HepG2 (cell line): ENCODE data around the gene ZNF584. TPM values are rescaled to one million over a fixed set of nuclear protein-coding genes. Genes with fewer than 3 reads are reported as not detected.

ENCODE experiments used
- ATAC-seq: fragments of 200-7000 bp; cut with Tn5 transposase; 3 replicates; pipeline ENCODE4 v1.9.1; 2020; ENCODE audit warnings: mild to moderate bottlenecking, moderate library complexity
- BruUV-seq: library from RNA; stranded (reverse); fragments of 400-500 nt; replicated peaks from 2 replicates; lab custom pipeline; 2021; lab: Mats Ljungman, UMichigan
- CTCF ChIA-PET: fragments of 300-600 bp; formaldehyde crosslinking; extraction: SDS; loops from one replicate; lab custom pipeline; 2021; ENCODE audit warnings: low total read pairs, inconsistent platforms, low intra/inter-chr PET ratio; lab: Yijun Ruan, JAX
- POLR2A ChIA-PET: fragments of 350-600 bp; sonication (Branson Sonifier 250); formaldehyde crosslinking; loops from one replicate; lab custom pipeline; 2020; ENCODE audit warnings: antibody characterized with exemption, inconsistent platforms; lab: Yijun Ruan, JAX
- DNase-seq: peaks from one replicate; pipeline ENCODE4 v3.0.0-alpha.2; 2015; ENCODE audit warnings: low spot score
- FAIRE-seq: peaks from 3 replicates; lab custom pipeline; 2011; peaks lifted over from hg19 to GRCh38; lab: Jason Lieb, UNC
- H2AFZ ChIP-seq: one replicate; pipeline ENCODE4 v1.6.1; 2011; ENCODE audit warnings: low read length, inconsistent platforms
- H3K27ac ChIP-seq: fragments of 300-600 bp; 3 replicates; pipeline ENCODE4 v1.8.0; 2011; ENCODE audit warnings: mixed run types, mild to moderate bottlenecking, mixed read lengths, low read length, inconsistent platforms; ENCODE audit not compliant: insufficient read depth; ENCODE audit errors: extremely low read length
- H3K27me3 ChIP-seq, 2 experiments: fragments of 200-600 bp in 1 of 2; 2 replicates in 1 of 2; 3 replicates in 1 of 2; pipeline versions ENCODE4 v1.6.0 to v1.8.0; 2011; ENCODE audit warnings: low read length in 2 of 2, mild to moderate bottlenecking in 2 of 2, moderate library complexity in 2 of 2, inconsistent platforms in 1 of 2; ENCODE audit not compliant: insufficient read depth in 2 of 2, control insufficient read depth in 1 of 2
- H3K36me3 ChIP-seq, 2 experiments: fragments of 200-600 bp in 1 of 2; replicated peaks in 1 of 2; 2 replicates in 1 of 2; 3 replicates in 1 of 2; pipeline versions ENCODE4 v1.5.1 to v1.8.0; 2011; ENCODE audit warnings: low read length in 2 of 2, inconsistent platforms in 1 of 2; ENCODE audit not compliant: insufficient read depth in 2 of 2, control insufficient read depth in 1 of 2
- H3K4me1 ChIP-seq: 2 replicates; pipeline ENCODE4 v1.5.1; 2012; ENCODE audit warnings: low read length, inconsistent platforms; ENCODE audit not compliant: insufficient read depth
- H3K4me2 ChIP-seq: 2 replicates; pipeline ENCODE4 v1.6.0; 2011; ENCODE audit warnings: low read depth, low read length, inconsistent platforms
- H3K4me3 ChIP-seq, 3 experiments: fragments of 200-600 bp in 1 of 3; sonication (generic), shearing (Covaris generic) in 1 of 3; replicated peaks in 1 of 3; 2 replicates each; pipeline ENCODE4 v1.5.1; 2011 to 2016; ENCODE audit warnings: low read length in 3 of 3, inconsistent platforms in 2 of 3, low read depth in 2 of 3, mild to moderate bottlenecking in 2 of 3, control low read depth in 1 of 3, mixed read lengths in 1 of 3; ENCODE audit not compliant: insufficient read depth in 1 of 3
- H3K79me2 ChIP-seq: one replicate; pipeline ENCODE4 v1.6.1; 2011; ENCODE audit warnings: low read length, inconsistent platforms; ENCODE audit not compliant: insufficient read depth
- H3K9ac ChIP-seq: 2 replicates; pipeline ENCODE4 v1.6.0; 2011; ENCODE audit warnings: mild to moderate bottlenecking, low read depth, low read length, inconsistent platforms; ENCODE audit not compliant: insufficient read depth
- H3K9me3 ChIP-seq: 2 replicates; pipeline ENCODE4 v1.5.1; 2012; ENCODE audit warnings: mild to moderate bottlenecking, low read length
- H4K20me1 ChIP-seq: 2 replicates; pipeline ENCODE4 v1.6.0; 2011; ENCODE audit warnings: inconsistent platforms, mild to moderate bottlenecking, low read length, moderate library complexity; ENCODE audit not compliant: insufficient read depth
- GATA4 ChIP-seq: sonication (generic); IDR thresholded peaks from 2 replicates; pipeline ENCODE4 v1.6.1; 2016; ENCODE audit warnings: antibody characterized with exemption, low read depth, borderline replicate concordance
- KDM1A ChIP-seq: IDR thresholded peaks from 2 replicates; pipeline ENCODE4 v1.6.1; 2016; ENCODE audit warnings: missing compliant biosample characterization
- RFX5 ChIP-seq: IDR thresholded peaks from 2 replicates; pipeline ENCODE4 v1.6.1; 2011; ENCODE audit warnings: low read depth, low read length, improper control_type of control experiment
- WGBS: methylation state at CpG from one replicate; pipeline ENCODE4 v1.1.6; 2017; ENCODE audit warnings: low lambda C conversion rate; 5-methylcytosine and 5-hydroxymethylcytosine counted together
- in situ Hi-C: cut with HindIII; loops from 2 replicates; pipeline ENCODE4 v1.10.0; 2017; ENCODE audit warnings: low pct_unique_long_range_greater_than_20kb; ENCODE audit not compliant: extremely low pct_ligation_motif_present
- intact Hi-C: fragments of 100-400 bp; cut with micrococcal nuclease; formaldehyde crosslinking; loops from one replicate; pipeline ENCODE4 v1.10.0; 2022; ENCODE audit not compliant: unreplicated experiment
- polyA plus RNA-seq, 8 experiments: library from polyadenylated mRNA; depleted of rRNA in 3 of 8; stranded (reverse) in 7 of 8; unstranded in 1 of 8; fragments of >200 nt; fragmentation: Illumina TruSeq in 4 of 8; extraction: Trizol in 4 of 8; gene quantifications; 2 replicates each; pipeline versions ENCODE4 v1.2.1 to v1.2.3, GENCODE V29; 2011 to 2016; ENCODE audit warnings: low read depth in 4 of 8, missing spikeins in 1 of 8, mixed read lengths in 1 of 8; ENCODE audit not compliant: insufficient read depth in 1 of 8
- total RNA-seq, 5 experiments: library from RNA; depleted of rRNA; stranded (reverse); fragments of >200 nt; fragmentation: Illumina TruSeq; extraction: Trizol; gene quantifications; 2 replicates each; pipeline ENCODE4 v1.2.3, GENCODE V29; 2016; ENCODE audit warnings: low read depth in 1 of 5
- TF ChIP-seq, protein P1 (sequence below): sonication (generic); formaldehyde crosslinking; IDR thresholded peaks from 2 replicates; pipeline ENCODE4 v1.4.0; 2020; ENCODE audit warnings: low read depth, mild to moderate bottlenecking, missing genetic modification reagents
- TF ChIP-seq, protein P2 (sequence below): sonication (generic); formaldehyde crosslinking; IDR thresholded peaks from 2 replicates; pipeline ENCODE4 v1.5.0; 2020; ENCODE audit warnings: mild to moderate bottlenecking, missing genetic modification reagents, borderline replicate concordance

The ZNF584 gene
- total and polyA plus RNA-seq, 2 of the 13 experiments (the other 11 are each of a cell fraction or from before 2014, with no cell fraction given) = 2.4 to 7.0 TPM

DNA sequence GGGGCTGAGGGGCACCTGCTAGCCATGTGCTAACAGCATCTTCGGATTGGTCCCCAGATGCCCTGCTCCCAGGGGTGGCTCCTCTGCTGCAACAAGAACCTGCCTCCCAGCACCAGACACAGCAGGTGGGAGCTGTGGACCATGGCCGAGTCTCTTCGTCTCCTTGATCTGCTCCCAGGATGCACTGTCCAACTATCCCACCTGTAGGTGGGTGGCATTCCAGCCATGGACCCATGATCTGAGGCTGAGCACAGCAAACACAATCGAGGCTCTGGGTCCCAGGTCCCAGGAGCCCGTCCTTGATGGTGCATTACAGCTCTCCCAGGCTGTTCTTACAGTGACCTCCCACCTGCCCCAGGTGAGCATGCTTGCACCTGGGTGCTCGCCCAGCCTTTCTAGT is 29.2 kb upstream of the ZNF584 start:
- peak overlapping the region in 1 of 3 experiments; percentile 81; a peak in 3 of 6 replicates for H3K4me3 ChIP-seq
- H3K4me1 ChIP-seq = peaks cover 18% of the 10 kb centered on the region
- H3K27me3 ChIP-seq = no peaks in the 10 kb centered on the region
- 76% methylated on average over 4 of the region's 6 CpGs for WGBS
- ATAC-seq = no peak
- no TSS peak for BruUV-seq
- in situ Hi-C loops = no loop called here
- intact Hi-C loops = no loop called here
- no peaks in the 10 kb centered on the region for H3K79me2 ChIP-seq
- H3K9ac ChIP-seq = peak overlapping the region; percentile 84
- no peak for DNase-seq
- H2AFZ ChIP-seq = no peak overlapping the region
- no peaks in the 10 kb centered on the region for H3K9me3 ChIP-seq
- FAIRE-seq = no peak
- H3K27ac ChIP-seq = no peak overlapping the region
- no peaks in the 10 kb centered on the region for H4K20me1 ChIP-seq
- ChIA-PET CTCF (no interaction called here), POLR2A (interaction anchor here (0.7 to 3.7 kb wide), 4 partner anchors 17 to 140 kb away, joined by 3 to 33 read pairs (median 4); partner anchors contain the start of genes ZNF497 and ZSCAN22)
- H3K36me3 ChIP-seq = no peaks in the 10 kb centered on the region
- H3K4me2 ChIP-seq = peak overlapping the region; percentile 100
- TF ChIP-seq RFX5 (no peak), KDM1A (CRISPR knock-in tag) (no peak), GATA4 (no peak)
- TF ChIP-seq, protein P1, sequence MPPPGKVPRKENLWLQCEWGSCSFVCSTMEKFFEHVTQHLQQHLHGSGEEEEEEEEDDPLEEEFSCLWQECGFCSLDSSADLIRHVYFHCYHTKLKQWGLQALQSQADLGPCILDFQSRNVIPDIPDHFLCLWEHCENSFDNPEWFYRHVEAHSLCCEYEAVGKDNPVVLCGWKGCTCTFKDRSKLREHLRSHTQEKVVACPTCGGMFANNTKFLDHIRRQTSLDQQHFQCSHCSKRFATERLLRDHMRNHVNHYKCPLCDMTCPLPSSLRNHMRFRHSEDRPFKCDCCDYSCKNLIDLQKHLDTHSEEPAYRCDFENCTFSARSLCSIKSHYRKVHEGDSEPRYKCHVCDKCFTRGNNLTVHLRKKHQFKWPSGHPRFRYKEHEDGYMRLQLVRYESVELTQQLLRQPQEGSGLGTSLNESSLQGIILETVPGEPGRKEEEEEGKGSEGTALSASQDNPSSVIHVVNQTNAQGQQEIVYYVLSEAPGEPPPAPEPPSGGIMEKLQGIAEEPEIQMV (CRISPR knock-in tag) = no peak
- TF ChIP-seq, protein P2, sequence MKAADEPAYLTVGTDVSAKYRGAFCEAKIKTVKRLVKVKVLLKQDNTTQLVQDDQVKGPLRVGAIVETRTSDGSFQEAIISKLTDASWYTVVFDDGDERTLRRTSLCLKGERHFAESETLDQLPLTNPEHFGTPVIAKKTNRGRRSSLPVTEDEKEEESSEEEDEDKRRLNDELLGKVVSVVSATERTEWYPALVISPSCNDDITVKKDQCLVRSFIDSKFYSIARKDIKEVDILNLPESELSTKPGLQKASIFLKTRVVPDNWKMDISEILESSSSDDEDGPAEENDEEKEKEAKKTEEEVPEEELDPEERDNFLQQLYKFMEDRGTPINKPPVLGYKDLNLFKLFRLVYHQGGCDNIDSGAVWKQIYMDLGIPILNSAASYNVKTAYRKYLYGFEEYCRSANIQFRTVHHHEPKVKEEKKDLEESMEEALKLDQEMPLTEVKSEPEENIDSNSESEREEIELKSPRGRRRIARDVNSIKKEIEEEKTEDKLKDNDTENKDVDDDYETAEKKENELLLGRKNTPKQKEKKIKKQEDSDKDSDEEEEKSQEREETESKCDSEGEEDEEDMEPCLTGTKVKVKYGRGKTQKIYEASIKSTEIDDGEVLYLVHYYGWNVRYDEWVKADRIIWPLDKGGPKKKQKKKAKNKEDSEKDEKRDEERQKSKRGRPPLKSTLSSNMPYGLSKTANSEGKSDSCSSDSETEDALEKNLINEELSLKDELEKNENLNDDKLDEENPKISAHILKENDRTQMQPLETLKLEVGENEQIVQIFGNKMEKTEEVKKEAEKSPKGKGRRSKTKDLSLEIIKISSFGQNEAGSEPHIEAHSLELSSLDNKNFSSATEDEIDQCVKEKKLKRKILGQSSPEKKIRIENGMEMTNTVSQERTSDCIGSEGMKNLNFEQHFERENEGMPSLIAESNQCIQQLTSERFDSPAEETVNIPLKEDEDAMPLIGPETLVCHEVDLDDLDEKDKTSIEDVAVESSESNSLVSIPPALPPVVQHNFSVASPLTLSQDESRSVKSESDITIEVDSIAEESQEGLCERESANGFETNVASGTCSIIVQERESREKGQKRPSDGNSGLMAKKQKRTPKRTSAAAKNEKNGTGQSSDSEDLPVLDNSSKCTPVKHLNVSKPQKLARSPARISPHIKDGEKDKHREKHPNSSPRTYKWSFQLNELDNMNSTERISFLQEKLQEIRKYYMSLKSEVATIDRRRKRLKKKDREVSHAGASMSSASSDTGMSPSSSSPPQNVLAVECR (CRISPR knock-in tag) = no peak
- TF ChIP-seq, all 625 proteins: peak for 0
